GM21360 (cell line): Measurements from ENCODE around the gene GNG13.
"Not testable (repeated sequence)": the region's sequence is repeated elsewhere in the genome, so short reads cannot be mapped to it uniquely, and the experiment has no call there.

Source experiments
- ATAC-seq: cut with Tn5 transposase; IDR thresholded peaks from one replicate; pipeline ENCODE4 v1.9.1; 2021; ENCODE audit warnings: mild to moderate bottlenecking, moderate library complexity; ENCODE audit not compliant: unreplicated experiment

The GNG13 gene

DNA sequence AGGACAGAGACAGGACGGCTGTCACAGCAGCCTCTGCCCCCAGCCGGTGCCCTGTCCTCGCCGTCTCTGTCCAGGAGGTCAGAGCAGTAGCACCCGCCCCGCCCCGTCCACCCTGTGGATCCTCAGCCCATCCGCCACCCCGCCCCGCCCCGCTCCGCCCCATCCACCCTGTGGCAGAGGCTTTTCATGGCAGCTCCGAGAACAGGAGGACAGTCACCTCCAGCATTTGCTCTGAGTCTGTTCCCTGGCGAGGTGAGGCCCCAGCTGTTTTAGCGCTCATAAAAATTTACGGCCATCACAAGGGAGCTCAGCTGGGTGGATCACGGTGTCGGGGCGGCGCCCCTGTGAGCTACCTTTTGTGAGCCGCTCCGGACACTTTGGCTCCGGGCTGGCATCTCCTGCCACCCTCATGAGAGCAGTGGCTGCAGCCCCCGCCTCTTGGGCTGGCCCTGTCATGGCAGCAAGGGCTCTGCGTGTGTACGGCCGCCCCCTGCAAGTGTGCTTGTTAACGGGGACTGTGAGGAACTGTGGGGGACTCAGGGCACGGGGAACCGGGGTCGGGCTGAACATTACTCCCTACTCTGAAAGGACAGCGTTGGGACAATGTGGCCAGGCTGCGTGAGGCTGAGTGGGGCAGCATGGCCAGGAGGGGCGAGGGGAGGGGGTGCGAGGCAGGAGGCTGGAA lies 32.3 kb upstream of the GNG13 start:
- ATAC-seq, result no peak

DNA sequence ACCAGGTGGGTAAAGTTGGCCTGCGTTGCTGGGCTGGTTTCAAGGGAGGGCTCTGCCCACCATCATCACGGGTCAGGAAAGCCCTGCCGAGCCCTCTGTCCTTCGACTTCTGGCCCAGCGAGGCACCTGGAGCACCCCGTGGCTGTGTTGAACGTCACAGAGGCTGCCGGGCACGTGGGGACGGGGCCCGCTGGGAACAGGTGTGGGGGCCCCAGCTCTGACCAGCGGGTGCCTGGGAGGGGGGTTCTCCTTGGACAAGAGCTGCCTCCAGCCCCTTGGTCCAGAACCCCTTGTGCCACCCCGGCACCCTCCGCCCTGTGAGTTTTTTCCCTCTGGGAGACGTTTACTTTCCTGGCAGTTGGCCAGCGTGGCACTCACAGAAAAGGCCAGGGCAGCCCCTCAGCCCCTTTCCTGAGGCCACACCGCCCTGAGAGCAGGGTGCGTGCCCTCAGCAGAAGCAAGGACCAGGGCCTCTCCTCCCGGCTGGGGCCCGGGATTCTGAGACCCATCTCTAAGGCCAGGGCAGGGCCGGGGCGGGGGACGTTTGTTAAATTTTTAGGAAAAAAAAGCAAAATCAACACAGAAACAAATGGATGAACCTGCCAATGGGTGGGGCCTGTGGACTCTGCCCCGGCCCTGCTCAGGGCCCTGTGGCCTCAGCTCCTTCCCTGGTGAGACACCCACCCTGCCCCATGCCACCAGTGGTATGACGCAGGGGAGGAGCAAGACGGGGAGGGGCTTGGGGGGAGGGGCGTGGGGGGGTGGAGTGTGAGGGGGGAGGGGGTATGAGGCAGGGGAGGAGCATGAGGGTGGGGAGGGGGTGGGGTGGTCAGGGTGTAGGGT lies 31.3 kb upstream of the GNG13 start:
- no peak for ATAC-seq

DNA sequence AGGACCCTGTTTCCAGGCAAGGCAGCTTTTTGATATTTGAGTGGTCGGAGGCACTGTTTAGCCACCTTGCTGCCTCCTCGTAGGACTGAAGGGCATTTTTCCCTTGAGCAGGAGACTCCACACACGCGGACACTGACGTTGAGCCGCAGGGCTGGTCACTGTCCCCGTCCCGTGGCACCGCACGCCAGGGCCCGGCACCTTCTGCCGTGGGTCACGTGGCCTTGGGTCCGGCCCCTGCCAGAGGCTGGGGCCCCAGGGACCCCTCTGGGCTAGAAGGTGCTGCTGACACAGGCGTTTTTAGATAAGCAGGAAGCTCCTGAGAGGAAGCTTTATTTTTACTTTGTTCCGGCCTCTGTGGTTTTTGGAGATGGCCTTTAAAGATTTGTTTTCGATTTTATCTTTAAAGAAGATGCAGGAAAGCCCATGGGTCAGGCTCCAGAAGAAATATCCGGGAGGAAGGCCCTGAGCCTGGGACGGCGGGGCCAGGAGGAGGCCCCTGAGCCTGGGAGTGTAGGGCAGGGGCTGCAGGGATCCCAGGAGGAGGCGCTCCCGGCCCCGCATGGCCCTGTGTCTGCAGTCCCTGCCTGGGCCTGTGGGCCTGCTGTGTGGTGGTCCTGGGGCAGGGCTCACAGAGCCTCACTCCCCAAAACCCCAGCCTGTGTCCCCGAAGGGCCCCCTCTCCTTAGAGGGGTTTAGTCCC lies 30.5 kb upstream of the GNG13 start:
- ATAC-seq, result no peak

DNA sequence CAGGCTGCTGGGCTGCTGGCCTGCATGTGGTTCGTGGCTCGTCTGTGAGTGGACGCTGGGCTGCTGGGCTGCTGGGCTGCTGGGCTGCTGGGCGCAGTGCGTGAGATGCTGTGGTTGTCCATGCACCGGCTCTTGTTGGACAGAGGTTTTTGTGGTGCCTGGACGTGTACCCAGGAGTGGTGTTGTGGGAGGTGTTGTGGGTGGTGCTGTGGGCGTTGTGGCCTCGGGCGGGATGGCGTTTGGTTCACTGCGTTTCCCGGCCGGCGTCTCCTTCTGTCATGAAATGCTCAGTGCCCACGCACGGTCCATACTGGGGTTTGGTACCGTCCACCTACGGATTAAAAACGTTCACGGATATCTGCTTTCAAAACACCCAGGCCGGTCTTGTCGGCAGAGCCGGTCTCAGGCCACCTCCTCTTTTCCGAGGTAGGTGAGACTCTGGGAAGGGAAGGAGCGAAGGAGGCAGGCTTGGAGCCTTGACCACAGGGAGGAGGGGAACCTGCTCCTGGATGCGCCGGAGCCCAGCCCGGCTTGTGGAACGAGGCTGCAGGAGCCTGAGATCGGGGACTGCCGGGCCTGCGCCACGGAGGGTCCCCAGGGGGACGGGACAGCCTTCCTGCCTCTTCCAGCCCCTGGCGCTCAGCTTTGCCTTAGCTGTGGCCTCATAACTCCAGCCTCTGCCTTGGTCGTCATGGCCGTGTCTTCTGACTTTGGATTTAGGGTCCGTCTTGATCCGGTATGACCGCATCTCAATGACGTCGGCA lies 29.8 kb upstream of the GNG13 start:
- ATAC-seq, result no peak

DNA sequence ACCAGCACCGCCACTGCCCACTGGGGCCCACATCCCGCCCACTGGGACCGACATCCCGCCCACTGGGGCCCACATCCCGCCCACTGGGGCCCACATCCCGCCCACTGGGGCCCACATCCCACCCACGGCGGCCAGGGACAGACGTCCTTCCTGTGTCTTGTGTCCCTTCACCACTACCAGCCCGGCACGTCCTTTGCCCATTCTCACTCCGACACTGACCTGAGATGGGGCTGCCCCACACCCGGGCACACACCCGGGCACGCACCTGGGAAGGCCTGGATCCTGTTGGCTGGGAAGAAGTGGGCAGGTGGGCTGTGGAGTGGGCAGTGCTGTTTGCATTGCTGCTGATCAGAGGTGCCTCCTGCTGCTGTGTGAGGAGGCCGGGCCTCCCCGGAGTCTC lies 28.4 kb upstream of the GNG13 start:
- ATAC-seq, result no peak

DNA sequence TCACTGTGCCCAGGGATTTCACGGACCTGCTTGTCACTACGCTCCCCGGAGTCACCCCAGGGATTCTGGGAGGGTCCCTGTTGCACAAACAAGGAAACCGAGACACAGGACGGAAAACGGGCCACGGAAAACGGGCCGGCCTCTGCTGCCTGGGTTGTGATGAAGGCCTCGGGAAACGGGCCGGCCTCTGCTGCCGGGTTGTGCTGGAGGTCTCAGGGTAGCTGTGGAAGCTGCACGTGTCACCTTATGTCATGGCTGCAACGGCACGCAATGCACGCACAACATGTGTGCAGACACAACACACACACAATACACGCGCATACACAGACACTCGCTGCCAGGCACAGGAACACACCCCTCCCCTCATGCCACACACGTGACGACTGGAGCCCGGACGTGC lies 27.0 kb upstream of the GNG13 start:
- ATAC-seq, result no peak

DNA sequence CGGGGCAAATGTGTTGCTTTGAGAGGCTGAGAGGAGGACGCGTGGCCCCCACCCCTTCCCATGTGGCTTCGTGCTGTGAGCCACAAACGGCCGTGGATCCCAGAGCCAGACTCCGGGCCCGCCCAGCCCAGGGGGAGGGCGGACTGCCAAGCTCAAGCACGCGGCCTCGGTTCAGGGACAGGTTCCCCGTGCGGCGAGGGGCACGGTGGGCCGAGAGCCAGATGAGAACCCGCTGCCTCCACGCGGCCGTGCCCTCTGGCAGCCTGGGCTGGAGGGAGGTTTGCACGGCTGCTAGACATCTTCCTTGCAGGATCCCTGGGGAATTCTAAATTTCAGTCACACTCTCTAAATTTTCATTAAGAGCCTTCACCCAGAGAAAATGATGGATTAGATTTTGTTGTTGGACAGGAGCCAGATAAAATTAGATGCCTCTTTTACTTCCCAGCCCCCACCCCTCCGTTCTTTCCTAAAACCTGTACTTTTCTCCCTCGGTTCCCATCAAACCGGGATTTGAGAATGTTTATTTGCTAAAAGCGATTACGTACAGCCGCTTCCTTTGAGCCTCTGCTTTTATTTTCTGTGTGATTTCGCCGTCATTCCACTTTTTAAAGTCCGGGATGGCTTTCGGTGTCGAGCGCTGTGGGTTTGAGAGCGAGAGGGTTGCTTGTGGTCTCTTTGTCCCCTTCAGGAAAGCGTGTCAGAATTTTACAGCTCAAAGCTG lies 25.0 kb upstream of the GNG13 start:
- ATAC-seq, result no peak

DNA sequence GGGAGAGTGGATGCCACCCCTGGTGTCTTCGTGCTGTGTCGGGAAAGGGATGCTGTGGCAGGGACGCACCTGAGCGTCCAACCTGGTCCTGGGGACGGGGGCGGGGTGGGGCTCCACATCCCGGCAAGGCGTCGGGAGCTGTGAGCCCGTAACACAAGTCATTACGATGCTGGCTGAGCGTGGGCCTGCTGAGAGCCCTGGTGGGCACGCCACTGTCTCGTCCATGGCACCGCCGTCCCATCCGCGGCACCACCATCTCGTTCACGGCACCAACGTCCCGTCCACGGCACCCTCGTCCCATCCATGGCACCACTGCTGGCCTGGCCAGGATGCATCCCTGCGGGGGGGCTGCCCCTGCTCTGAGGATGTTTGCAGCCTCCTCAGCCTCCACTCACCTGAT lies 24.1 kb upstream of the GNG13 start:
- ATAC-seq, result no peak

DNA sequence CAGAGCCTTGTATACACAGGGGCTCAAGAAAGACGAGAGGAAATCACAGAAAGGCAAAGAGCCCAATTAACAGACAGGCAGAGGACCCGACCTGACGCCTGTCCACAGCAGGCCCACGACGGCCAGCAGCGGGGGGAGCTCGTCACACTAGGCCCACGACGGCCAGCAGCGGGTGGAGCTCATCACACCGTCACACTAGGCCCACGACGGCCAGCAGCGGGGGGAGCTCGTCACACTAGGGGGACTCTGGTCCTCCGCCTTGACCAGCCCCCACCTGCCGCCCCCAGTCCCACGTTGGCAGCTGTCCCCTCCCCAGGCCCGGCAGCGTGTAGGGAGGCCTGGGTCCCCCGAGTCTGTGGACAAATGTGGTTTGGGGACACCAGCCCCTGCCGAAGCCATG lies 23.7 kb upstream of the GNG13 start:
- ATAC-seq, result no peak

DNA sequence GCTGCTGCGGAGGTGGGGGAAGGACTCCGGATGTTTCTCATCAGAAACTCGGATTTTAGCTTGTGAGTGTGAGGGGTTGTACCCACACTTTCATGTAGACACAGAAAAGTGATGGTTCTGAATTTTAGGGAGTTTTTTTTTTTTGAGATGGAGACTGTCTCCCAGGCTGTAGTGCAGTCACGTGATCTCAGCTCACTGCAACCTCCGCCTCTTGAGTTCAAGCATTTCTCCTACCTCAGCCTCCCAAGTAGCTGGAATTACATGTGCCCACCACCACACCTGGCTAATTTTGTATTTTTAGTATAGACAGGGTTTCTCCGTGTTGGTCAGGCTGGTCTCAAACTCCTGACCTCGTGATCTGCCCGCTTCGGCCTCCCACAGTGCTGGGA lies 22.4 kb upstream of the GNG13 start:
- ATAC-seq, result no peak

DNA sequence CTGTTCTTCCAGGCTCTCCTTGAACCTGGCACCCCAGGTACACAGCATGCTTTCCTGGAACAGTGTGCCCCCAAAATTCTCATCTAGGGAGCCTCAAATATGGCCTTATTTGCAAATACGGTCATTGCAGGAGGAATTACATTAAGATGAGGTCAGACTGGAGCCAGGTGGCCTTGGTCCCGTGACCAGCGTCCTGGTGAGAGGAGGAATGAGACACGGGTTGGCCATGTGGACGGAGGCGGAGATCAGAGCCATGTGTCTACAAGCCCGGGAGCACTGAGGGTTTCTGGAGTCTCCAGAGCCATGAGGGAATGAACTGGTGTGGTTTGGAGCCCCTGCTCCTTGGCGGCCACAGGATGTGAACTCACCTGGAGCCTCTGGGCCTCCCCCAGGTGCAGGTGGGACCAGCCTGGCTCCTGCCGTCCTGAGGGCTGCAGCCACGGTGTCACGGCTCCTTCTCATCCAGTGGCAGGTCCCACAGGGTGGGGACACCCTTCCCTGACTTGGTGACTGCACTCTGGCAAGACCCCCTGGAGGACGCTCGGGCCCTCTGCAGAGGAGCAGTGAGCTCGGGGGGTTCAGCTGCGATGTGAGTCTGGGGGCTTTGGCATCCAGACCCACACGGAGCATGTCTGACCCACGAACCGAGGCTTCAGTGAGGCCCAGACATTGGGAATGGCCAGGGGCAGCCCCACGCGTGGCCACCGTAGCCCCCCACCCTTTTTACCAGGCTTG lies 21.8 kb upstream of the GNG13 start:
- no peak for ATAC-seq

DNA sequence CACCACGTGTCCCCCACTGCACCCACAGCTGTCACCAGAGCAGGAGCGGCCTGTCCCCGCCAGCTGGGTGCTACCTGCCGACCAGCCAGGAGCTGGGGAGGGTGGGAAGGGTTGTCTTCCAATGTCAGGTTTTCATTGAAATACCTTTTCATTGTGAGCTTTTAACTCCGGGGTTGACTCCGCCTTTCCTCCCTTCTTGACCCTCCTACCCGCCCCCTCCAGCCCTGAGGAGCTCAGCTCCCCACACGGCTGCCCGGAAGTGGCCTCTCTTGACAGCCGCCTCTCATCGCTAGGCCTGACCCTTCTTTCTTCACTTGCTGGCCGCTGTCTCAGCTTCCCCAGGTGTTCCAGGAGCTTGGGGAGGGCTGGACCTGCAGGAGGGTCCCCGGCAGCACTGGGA lies 21.2 kb upstream of the GNG13 start:
- no peak for ATAC-seq

DNA sequence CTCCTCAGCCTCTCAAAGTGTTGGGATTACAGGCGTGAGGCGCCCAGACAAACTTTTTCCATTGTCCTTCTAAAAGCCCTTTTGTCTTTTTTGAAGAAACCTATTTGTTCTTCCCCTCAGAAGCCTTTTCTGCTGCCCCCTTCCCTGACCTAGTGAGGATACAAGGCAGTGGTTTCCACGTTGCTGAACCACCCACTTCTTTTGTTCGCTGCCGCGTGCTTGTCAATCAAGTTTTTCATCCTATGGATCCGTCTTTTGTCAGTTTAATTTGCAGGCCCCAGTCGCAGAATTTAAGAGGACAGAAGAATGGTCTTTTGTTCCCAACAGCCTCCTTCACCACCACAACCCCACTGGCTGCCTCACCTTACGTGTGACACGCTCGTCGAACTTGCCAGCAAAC lies 20.2 kb upstream of the GNG13 start:
- ATAC-seq, result no peak

DNA sequence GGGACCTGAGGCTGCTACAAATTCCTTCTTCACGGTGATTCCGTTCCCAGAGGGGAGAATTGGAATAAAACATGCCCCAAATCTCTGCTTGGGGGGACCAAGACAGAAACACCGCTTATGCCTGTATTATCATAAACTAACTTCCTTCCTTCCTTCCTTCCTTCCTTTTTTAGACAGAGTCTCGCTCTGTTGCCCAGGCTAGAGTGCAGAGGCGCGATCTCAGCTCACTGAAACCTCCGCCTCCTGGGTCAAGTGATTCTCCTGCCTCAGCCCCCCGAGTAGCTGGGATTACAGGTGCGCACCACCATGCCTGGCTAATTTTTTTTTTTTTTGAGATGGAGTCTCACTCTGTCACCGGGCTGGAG lies 19.5 kb upstream of the GNG13 start:
- ATAC-seq, result not testable (repeated sequence)

DNA sequence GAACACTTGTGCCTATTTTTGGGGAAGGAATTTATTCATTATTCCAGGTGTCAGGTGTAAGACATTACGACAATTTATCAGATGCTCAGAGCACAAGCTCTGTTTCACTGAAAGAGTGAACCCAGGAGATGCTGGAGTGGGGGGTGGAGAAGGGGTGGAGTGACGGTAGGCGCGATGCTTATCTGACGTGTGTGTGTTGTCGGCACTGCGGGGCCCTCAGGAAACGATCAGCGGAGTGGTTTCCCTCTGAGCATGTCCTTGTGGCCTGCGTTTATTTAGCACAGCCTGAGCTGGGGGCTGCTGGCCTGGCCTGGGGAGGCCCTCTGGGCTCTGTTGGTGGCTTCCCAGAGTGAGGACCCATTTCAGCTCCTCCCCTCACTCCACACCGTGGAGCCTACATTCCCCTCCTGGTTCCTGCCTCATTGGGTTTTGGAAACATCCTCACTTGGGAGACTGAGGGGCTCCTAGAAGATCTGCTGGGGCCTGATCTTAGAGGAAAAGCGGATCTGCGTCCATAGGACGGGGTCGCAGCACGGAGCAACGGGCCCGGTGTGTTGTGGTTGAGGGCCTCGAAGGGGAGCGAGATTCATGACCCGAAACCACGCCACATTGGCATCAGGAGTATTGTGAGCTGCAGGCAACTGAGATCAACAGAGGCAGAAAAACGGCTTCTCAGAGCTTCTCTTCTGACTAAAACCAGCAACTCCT lies 19.0 kb upstream of the GNG13 start:
- ATAC-seq, result no peak

DNA sequence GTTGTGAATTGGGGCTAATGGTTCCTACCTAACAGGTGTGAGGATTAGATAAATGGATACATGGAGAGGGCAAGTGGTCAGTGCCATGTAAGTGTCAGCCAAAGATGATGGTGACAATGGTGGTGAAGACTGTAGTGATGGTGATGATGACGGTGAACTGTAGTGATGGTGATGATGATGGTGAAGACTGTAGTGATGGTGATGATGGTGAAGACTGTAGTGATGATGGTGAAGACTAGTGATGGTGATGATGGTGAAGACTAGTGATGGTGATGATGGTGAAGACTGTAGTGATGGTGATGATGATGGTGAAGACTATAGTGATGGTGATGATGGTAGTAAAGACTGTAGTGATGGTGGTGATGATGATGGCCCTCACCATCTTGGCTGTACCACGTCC lies 18.1 kb upstream of the GNG13 start:
- ATAC-seq, result no peak

DNA sequence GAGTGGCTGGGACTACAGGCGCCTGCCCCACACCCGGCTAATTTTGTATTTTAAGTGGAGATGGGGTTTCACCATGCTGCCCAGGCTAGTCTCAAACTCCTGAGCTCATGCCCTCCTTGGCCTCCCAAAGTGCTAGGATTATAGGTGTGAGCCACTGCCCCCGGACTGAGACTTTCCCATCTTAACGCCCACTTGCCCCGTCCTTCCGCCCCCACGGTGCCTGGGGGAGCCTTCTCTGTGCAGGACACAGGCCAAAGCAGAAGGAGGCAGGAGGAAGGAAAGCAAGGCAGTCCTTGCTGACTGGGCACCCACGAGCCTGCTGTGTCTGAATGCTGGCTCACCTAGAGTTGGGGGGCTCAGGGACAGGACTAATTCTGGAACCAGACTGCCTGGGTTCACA lies 17.6 kb upstream of the GNG13 start:
- ATAC-seq, result no peak

DNA sequence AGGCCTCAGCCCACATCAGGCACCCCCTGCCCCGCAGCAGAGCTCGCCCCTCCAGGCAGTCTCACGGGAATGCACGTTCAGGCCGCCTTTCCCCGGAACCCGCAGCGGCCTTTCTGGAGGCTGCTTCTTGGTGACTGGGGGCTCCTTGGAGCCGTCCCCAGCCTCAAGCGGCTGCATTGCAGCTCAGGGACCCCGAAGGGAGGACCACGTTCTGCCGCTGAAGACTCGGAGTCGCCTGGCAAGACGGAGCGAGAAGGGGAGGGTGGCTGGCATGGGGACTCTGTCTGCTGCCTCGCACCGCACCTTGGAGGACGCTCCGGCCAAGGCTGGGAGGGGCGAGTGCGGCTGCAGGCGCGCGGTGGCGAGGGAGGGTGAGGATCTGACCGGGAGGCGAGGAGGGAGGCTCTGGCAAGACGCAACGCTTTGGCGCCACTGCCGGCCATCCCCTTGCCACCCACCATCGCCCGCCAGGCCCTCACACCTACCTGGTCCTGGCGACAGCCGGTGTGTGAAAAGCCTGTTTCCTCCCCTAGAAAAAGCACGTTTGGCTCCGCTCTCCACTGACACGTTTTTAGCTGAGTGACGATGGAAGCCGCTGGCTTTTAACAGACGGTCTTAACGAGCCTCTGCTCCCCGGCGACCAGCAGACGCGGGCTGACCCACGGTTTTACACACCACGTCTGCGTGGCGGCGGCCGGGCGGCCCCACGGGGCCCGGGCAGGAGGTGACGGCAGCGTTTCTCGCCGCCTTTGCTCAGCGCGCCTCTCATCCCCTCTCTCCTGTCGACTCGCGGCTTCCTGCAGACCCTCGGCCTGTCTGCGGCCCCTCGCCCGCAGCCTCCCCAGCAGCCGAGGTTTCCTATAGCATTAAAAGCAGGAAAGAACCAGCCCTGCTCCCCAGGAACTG lies 16.7 kb upstream of the GNG13 start:
- ATAC-seq, result no peak
